ENCODE measurements around the gene DEFB108B.
"Not testable (repeated sequence)": the region's sequence is repeated elsewhere in the genome, so short reads cannot be mapped to it uniquely, and the experiment has no call there.

The DEFB108B gene

GRCh38 chr11:71832811-71833210 lies at the start of gene DEFB108B:
TSS of gene DEFB108B (plus strand) at chr11:71833200. CDS start at chr11:71833200, 0 bp downstream.
- not testable (repeated sequence) for H3K9me3 Mint-ChIP-seq, H3K27ac Mint-ChIP-seq, DNase-seq

GRCh38 chr11:71786114-71786847 lies 46.7 kb upstream of the DEFB108B start:
- Mint-ChIP-seq H3K27ac (peak overlapping the region; percentile 99), H3K4me1 (ENCODE audit: low read depth) (peaks cover 26% of the 10 kb centered on the region), H3K36me3 (ENCODE audit: low read depth) (peaks cover 30% of the 10 kb centered on the region), H3K4me3 (peak overlapping the region; percentile 91)
- not testable (repeated sequence) for H3K9me3 Mint-ChIP-seq, DNase-seq, H3K27me3 Mint-ChIP-seq

More at GRCh38 chr11:71832811-71833210, at the start of gene DEFB108B:
- H3K4me1 Mint-ChIP-seq (ENCODE audit: low read depth); H3K27me3 Mint-ChIP-seq; H3K36me3 Mint-ChIP-seq (ENCODE audit: low read depth); H3K4me3 Mint-ChIP-seq: not testable (repeated sequence)

DNA sequence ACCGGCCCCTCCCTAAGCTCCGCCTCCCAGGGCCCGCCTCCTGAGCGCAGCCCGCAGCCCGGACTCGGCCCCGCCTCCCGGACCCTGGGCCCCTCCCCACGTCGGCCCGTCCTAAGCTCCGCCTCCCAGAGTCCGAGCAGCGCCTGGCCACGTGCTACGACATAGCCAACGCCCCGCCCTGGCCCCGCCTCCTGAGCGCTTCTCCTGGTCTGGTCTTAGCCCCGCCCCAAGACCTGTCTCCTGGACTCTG lies 46.2 kb upstream of the DEFB108B start:
- Mint-ChIP-seq H3K36me3 (ENCODE audit: low read depth) (peaks cover 35% of the 10 kb centered on the region), H3K27ac (peak overlapping the region; percentile 99), H3K4me3 (peak overlapping the region; percentile 91), H3K4me1 (ENCODE audit: low read depth) (peaks cover 26% of the 10 kb centered on the region)
- peak; percentile 100 for DNase-seq
- H3K9me3 Mint-ChIP-seq, H3K27me3 Mint-ChIP-seq: not testable (repeated sequence)

GRCh38 chr11:71787098-71787823 lies 45.7 kb upstream of the DEFB108B start:
- H3K4me1 Mint-ChIP-seq (ENCODE audit: low read depth): peaks cover 26% of the 10 kb centered on the region
- peak overlapping the region; percentile 91 for H3K4me3 Mint-ChIP-seq
- no peaks in the 10 kb centered on the region for H3K27me3 Mint-ChIP-seq
- DNase-seq: no peak
- no peaks in the 10 kb centered on the region for H3K9me3 Mint-ChIP-seq
- peaks cover 40% of the 10 kb centered on the region for H3K36me3 Mint-ChIP-seq (ENCODE audit: low read depth)
- H3K27ac Mint-ChIP-seq: peak overlapping the region; percentile 99

DNA sequence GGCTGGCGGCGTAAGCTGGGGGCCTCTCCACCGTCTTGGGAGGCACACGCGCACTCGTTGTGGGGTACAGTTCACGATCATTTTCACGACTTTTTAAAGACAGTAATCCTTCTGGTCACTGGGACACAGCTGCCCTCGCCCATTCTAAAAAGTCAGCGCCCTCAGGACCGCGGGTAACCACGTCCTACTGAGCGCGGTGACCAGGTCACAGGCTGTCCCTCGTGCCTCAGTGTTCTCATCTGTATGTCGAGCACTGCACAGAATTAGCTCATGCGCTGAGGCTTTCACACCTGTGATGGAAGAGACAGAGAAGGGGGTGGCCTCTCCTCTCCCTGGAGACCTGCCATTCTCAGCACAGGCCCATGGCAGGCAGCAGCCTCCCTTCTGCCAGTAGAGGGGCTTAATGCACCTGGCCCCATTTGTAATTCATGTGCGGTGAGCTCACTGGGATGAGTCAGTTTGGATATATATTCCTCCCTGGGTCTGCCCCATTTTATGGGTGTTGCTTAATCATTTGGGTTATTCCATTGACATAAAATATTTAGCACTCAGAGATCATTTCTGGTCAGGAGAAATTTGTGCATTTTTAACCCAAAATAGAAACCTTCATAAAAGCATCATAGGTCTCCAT lies 45.1 kb upstream of the DEFB108B start:
- peaks cover 45% of the 10 kb centered on the region for H3K36me3 Mint-ChIP-seq (ENCODE audit: low read depth)
- DNase-seq: peak; percentile 74

DNA sequence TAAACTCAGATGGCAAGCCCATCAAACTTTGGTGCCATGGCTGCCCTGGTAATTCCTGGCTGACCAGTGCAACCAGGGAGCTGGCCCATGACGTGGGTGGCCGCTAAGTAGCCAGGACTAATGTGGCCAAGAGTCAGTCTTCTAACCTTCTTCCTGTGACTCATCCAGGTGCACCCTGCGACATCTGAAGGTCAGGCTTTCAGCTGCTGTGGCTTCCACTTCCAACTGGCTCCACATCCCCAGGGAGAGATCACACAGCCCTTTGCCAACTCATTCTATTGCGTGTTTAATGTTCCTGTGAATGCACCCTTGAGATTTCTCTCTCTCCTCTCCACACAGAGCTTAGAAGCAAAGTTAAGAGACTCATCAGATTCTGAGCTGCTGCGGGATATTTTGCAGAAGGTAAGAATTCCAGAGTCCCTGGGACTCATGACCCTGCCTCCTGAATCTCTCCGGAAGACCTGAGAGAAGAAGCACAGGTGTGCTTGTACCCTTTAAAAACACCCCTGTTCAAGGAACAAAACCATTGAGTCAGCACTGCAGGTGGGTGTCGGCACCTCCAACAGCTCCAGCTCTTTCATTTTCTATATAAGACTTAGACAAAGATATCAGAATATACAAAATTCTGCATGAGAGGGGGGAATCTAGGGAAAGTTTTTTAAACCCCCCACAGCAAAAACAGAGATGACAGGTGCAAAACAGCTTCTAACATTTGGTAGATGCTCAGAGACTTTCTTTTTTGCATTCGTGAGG lies 43.4 kb upstream of the DEFB108B start:
- H3K27me3 Mint-ChIP-seq, DNase-seq, H3K9me3 Mint-ChIP-seq, H3K4me3 Mint-ChIP-seq: not testable (repeated sequence)
- Mint-ChIP-seq H3K36me3 (ENCODE audit: low read depth) (peaks cover 53% of the 10 kb centered on the region), H3K27ac (peak overlapping the region; percentile 26), H3K4me1 (ENCODE audit: low read depth) (peaks cover 28% of the 10 kb centered on the region)

More for the DNA sequence above, 45.1 kb upstream of the DEFB108B start:
- H3K9me3 Mint-ChIP-seq, H3K27me3 Mint-ChIP-seq: not testable (repeated sequence)
- H3K4me1 Mint-ChIP-seq (ENCODE audit: low read depth): peaks cover 28% of the 10 kb centered on the region
- peak overlapping the region; percentile 91 for H3K4me3 Mint-ChIP-seq
- H3K27ac Mint-ChIP-seq: peak overlapping the region; percentile 99

GRCh38 chr11:71791111-71791510 lies 41.9 kb upstream of the DEFB108B start:
- H3K4me1 Mint-ChIP-seq (ENCODE audit: low read depth): peaks cover 25% of the 10 kb centered on the region
- H3K36me3 Mint-ChIP-seq (ENCODE audit: low read depth): peaks cover 67% of the 10 kb centered on the region
- DNase-seq, H3K27me3 Mint-ChIP-seq, H3K4me3 Mint-ChIP-seq, H3K9me3 Mint-ChIP-seq, H3K27ac Mint-ChIP-seq: not testable (repeated sequence)

DNA sequence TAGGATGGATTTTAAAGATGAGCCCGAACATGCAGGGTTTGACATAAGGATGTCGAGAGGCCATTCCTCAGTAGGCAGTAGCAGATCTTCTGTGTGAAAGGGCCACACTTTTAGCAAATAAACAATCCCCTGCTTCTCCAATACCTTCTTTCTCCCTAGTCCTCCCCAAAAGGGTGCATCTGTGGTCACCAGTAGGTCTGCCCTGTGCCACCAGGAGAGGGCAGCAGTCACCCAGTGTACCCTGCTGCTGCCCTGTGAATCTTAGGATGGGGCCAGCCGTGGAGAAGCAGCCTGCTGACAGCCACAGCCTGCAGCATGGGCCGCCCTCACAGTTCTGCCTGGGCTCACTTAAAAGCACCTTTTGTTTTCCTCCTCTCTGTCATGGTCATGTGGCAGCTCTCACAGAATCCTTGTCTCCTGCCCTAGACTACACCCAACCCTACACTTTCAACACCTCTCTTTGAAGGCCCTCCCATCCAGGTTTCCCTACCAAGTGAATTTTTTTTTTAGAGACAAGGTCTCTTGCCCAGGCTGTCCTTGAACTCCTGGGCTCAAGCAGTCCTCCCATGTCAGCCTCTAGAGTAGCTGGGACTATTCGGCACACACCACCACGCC lies 40.3 kb upstream of the DEFB108B start:
- Mint-ChIP-seq H3K4me1 (ENCODE audit: low read depth) (peaks cover 22% of the 10 kb centered on the region), H3K36me3 (ENCODE audit: low read depth) (peaks cover 70% of the 10 kb centered on the region)
- H3K4me3 Mint-ChIP-seq, H3K9me3 Mint-ChIP-seq, H3K27ac Mint-ChIP-seq, H3K27me3 Mint-ChIP-seq: not testable (repeated sequence)
- DNase-seq: peak; percentile 66

GRCh38 chr11:71794386-71795040 lies 38.5 kb upstream of the DEFB108B start:
- not testable (repeated sequence) for H3K9me3 Mint-ChIP-seq; DNase-seq; H3K4me1 Mint-ChIP-seq (ENCODE audit: low read depth); H3K4me3 Mint-ChIP-seq; H3K27me3 Mint-ChIP-seq; H3K27ac Mint-ChIP-seq
- H3K36me3 Mint-ChIP-seq (ENCODE audit: low read depth): peaks cover 60% of the 10 kb centered on the region

GRCh38 chr11:71795236-71795635 lies 37.8 kb upstream of the DEFB108B start:
- not testable (repeated sequence) for H3K9me3 Mint-ChIP-seq; H3K4me1 Mint-ChIP-seq (ENCODE audit: low read depth); H3K4me3 Mint-ChIP-seq; H3K27ac Mint-ChIP-seq; DNase-seq; H3K27me3 Mint-ChIP-seq
- H3K36me3 Mint-ChIP-seq (ENCODE audit: low read depth): peaks cover 56% of the 10 kb centered on the region

DNA sequence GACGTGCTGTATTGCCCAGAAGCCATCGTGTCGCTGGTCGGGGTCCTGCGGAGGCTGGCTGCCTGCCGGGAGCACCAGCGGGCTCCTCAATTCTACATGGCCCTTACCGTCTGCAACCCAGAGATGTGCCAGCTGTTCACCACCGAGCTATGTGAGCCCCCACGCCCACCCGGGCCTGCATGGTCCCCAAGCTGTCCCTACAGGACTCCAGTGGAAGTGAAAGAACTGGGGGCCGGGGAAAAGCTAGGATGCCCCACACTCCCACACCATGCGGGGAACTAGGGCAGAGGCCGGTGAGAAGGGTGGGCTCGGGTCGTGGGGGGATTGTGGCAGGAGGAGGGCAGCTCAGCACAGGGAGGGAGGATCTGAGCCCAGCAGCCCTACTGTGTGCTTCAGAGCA lies 37.0 kb upstream of the DEFB108B start:
- not testable (repeated sequence) for H3K27ac Mint-ChIP-seq; DNase-seq; H3K4me3 Mint-ChIP-seq; H3K9me3 Mint-ChIP-seq; H3K27me3 Mint-ChIP-seq; H3K4me1 Mint-ChIP-seq (ENCODE audit: low read depth)
- H3K36me3 Mint-ChIP-seq (ENCODE audit: low read depth): peaks cover 52% of the 10 kb centered on the region

GRCh38 chr11:71796781-71797180 lies 36.2 kb upstream of the DEFB108B start:
- not testable (repeated sequence) for H3K4me3 Mint-ChIP-seq; H3K27ac Mint-ChIP-seq; H3K4me1 Mint-ChIP-seq (ENCODE audit: low read depth); DNase-seq; H3K27me3 Mint-ChIP-seq; H3K9me3 Mint-ChIP-seq
- peaks cover 45% of the 10 kb centered on the region for H3K36me3 Mint-ChIP-seq (ENCODE audit: low read depth)

GRCh38 chr11:71799556-71800128 lies 33.4 kb upstream of the DEFB108B start:
- not testable (repeated sequence) for H3K27me3 Mint-ChIP-seq; DNase-seq; H3K4me1 Mint-ChIP-seq (ENCODE audit: low read depth); H3K9me3 Mint-ChIP-seq; H3K4me3 Mint-ChIP-seq; H3K27ac Mint-ChIP-seq
- H3K36me3 Mint-ChIP-seq (ENCODE audit: low read depth): peaks cover 26% of the 10 kb centered on the region

All from activated T-cell treated with anti-CD3 and anti-CD28 coated beads, Interleukin-2, amount 50 U/mL, for 24 hours (primary cell).